Activated T-helper 1 cell treated with anti-CD3 and anti-CD28 coated beads, Interleukin-2, amount 50 U/mL, for 16 hours (primary cell): Measurements from ENCODE around the gene HIVEP2.
A peak's percentile ranks its signal among the peaks of the same experiment; 100 is the strongest.
"Not testable (repeated sequence)": the region's sequence is repeated elsewhere in the genome, so short reads cannot be mapped to it uniquely, and the experiment has no call there.

ENCODE experiments used
- DNase-seq, 2 donors: peaks; one replicate each; pipeline ENCODE4 v3.0.0-alpha.2; 2020; ENCODE audit warnings: low read depth in 1 of 2, low spot score in 1 of 2

HIVEP2 gene

GRCh38 chr6:142945049-142945445 is at the start of gene HIVEP2:
Gene HIVEP2 (minus strand): TSS chr6:142945176. CDS start chr6:142774738, 170,438 bp downstream.
- peak; percentile 59 to 81 for DNase-seq

- DNase-seq = no peak
Measured at GRCh38 chr6:142993977-142994376, 49.0 kb upstream of the HIVEP2 start.

DNA sequence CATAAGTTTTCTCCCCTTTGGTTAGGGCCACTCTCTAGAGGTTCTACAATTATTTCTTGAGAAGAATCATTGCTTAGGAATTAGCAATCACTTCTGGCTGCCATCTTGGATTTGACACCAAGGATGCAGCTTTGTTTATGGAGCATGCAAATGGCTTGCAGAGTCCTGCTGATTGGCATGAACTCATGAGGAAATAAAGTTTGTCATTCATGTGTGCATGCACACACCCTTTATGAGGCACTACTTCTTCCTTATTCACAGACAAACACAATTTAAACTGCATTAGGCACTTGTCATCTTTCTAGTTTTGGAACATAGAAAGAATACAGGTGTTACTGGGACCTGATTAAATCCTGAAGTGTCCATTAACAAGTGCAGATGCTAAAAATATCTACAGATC is 42.5 kb upstream of the HIVEP2 start:
- no peak for DNase-seq

DNA sequence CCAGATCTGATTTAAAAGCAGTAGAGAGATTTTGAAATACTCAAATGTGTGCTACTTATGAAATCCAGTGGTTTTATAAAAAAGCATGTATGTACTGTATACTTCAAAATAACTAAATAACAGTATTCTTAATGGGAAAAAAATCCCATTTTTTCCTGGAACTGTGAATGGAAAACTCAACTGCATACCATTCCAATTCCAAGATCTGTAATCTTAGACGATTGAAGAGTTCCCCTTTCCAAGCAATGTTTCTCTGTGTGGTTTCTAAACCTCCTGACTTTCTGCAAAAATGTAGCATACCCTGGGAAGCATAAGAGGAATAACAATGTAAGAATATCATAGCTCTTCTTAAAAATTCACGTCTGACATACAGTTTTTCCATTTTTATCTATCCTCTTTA is 40.3 kb upstream of the HIVEP2 start:
- DNase-seq = no peak

- DNase-seq = no peak
Measured at GRCh38 chr6:142984386-142984785, 39.4 kb upstream of the HIVEP2 start.

GRCh38 chr6:142975365-142975764 is 30.4 kb upstream of the HIVEP2 start:
- no peak for DNase-seq

DNA sequence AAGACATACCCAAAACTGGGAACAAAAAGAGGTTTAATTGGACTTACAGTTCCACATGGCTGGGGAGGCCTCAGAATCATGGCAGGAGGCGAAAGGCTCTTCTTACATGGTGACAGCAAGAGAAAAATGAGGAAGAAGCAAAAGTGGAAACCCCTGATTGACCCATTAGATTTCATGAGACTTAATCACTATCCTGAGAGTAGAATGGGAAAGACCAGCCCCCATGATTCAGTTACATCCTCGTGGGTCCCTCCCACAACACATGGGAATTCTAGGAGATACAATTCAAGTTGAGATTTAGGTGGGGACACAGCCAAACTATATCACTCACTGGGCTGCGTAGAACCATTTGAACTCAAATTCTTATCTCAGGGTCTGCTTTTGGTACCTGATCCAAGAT is 26.0 kb upstream of the HIVEP2 start:
- not testable (repeated sequence) for DNase-seq

DNA sequence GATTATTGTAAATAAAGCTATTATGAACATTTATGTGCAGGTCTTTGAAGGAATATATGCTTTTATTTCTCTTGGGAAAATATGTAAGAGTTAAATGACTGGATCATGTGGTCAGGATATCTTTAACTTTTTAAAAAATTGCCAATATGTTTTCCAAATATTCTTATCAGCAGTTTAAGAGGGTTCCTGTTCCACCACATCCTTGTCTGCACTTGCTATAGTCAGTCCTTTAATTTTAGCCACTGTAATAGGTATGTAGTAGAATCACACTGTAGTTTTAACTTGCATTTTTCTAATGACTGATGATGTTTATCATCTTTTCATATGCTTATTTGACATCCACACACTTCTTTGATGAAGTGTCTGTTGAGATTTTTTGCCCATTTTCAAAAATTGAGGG is 23.6 kb upstream of the HIVEP2 start:
- DNase-seq = no peak

- no peak for DNase-seq
Measured at GRCh38 chr6:142966294-142966693, 21.3 kb upstream of the HIVEP2 start.

GRCh38 chr6:142965164-142965563 is 20.2 kb upstream of the HIVEP2 start:
- no peak for DNase-seq

DNA sequence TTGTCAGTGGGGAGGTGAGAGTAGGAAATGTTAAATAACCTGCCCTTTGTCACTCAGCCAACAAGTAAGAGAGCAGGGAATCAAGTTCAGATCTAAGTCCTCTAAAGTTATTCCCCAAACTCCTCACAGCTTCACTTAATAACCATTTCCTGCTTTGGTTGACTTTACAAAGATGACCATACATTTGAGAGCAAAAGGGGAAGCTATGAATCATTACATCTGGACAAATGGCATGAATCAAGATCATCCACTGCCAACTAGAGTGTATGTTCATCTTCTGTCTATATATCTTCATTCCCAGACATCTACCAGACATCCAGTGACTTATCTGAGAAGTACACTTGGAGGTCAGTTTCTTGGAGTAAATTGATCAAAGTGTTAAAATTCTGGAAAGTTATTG is 15.1 kb upstream of the HIVEP2 start:
- DNase-seq = no peak

- no peak for DNase-seq
Measured at GRCh38 chr6:142958343-142958742, 13.4 kb upstream of the HIVEP2 start.

DNA sequence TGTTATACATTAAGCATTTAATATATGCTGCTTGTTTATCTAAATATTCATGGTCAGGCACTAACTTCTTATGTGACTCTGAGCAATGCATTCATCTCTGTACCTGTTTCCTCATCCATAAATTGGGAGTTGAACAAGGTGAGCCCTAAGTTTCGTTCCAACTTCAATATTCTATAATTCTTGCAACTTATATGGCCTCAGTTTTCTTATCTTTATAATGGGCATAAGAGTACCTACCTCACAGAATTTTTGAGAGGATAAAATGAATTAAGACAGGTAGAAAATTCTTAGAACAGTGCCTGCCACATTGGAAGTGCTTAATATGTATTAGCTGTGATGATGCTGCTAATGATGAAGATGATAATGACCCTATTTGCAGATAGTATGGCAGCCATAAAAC is 11.8 kb upstream of the HIVEP2 start:
- DNase-seq = no peak

GRCh38 chr6:142954844-142955243 is 9.9 kb upstream of the HIVEP2 start:
- DNase-seq = no peak

DNA sequence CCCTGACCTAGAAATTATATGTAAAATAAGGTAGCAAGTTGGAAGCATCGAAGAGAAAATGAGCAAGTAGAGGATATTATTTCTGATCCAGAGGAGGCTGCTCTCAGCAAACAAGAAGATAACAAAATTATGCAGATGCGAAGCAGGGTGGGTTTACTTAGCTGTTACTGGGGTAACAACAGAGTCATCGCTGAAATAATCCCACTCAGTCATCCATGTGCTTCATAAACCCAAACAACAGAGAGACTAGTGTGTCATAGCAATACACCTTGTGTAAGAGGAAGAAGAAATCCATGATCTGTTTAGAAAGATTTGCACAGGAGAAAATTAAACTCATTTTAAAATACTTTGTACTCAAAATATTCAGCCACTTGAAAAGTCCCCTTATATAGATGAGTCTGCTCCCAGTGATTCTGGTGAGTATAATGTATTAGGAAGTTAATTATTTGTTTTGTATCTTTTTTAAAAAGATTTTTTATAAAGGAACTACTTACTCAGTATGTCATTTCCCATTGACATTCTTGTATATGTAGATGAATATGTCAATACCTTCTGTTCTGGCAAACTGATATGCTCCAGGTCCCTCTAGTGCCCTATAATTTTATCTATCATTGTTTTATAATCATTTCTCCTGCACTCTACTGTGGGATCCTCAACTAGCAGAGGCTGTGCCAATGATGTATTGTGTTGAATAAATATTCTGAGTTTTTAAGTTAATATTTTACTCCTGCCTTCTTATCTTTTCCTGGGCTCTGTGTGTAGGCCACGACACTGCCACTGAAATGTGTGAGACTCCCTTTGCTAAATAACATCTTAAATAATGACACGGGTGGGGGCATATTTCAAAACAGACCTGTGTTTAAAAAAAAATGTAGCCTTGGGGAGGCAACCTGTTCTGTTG is 8.6 kb upstream of the HIVEP2 start:
- DNase-seq = no peak

DNA sequence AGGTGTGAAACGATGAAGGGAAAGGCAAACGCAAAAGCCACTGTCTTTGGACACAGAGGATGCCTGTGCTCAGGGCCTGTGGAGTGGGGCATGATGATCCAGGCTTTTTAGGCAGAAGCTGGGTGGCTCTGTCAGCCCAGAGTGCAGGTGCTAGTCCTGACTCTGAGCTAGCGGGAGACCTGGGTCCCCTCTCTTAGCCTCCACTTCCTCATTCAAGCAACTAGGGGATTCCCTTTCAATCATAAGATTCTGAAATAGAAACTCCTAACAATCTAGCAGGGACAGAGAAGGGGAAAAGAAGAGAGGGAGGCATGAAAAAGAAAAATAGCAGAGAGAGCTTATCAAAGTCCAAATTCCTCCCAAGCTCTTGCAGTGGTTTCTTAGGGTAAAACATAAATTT is 7.6 kb upstream of the HIVEP2 start:
- DNase-seq = no peak

- DNase-seq = no peak
Measured at GRCh38 chr6:142950291-142950690, 5.3 kb upstream of the HIVEP2 start.

GRCh38 chr6:142947714-142948480 is 2.9 kb upstream of the HIVEP2 start:
- DNase-seq = no peak

DNA sequence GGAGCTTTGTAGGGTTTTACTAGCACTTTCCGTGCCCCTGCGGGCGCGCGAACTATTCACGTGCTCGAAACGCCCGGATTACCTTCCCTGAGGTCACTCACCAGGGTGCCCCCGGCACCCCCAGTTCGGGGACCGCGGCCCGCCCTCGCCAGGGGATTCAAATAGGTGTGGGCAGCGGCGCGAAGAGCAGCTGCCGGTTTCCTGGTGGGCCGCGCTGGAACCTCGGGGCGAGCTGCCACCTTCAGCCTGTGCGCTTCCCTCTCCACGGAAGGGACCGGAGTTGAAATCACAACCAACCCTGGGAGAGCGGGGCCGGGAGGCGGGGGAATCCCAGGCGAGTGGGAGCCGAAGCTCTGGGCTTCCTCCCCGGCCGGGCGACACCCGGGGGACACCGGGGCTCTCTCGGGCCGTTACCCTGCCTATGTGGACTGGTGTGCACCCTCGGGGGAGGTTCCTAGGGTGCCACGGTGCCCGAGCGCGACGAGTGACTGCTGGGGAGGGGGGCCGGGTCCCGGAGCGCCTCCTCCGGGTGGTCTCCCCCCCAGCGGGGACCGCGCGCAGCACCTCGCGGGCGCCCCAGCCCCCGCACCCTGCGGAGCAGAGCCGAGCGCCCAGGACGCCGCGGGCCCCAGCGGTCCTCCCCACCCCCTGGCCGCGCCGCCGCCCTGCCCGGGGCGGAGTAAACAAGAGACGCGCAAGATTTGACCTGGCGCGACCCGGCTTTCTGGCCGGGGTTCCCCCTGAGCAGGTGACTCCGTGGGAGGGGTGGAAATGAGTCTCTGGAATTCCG is 2.1 kb upstream of the HIVEP2 start:
- peak; percentile 39 to 79 for DNase-seq

DNA sequence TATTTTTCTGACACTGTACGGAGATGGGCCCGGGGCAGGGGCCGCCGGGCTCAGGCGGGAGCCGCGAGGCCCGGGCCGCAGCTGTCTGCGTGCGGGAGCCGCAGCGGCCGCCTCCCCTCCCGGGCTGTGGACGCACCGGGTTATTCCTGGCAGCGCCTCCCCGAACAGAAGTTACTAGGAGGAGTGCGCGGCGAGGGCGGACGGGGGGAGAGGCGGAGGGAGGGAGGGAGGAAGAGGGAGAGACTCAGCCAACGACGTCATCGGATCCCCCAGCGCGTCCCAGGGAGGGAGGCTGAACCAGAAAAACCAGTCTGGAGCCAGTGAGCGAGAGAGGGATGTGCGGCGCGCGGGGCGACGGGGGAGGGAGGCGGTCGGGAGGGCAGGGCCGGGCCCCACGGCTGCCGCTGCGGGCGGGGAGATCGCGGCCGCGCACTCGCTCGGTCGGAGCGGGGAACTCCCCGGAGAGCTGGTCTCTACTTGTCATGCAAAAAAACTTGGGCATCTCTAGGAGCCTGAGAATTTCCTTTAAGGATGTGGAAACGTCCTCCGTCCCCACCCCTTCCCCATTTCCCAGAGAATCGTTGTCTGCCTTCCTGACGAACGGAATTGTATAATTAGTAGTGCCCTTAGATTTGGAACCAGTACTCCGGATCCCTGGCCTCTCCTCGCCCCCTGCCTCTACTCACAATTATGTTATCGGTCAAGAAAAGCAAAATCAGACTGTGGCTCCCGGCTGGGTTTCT is 1.4 kb upstream of the HIVEP2 start:
- peak; percentile 76 to 85 for DNase-seq
